Calu3 (cell line): ENCODE data around the gene SYT7. TPM values are rescaled to one million over a fixed set of nuclear protein-coding genes. Genes with fewer than 3 reads are reported as not detected.

Source experiments
- BruUV-seq: library from RNA; stranded (reverse); fragments of 400-500 nt; replicated peaks from 2 replicates; lab custom pipeline; 2021; lab: Mats Ljungman, UMichigan
- CTCF ChIA-PET: fragments of 300-600 bp; sonication (Branson Sonifier 250); formaldehyde crosslinking; loops from one replicate; lab custom pipeline; 2022; ENCODE audit warnings: antibody characterized with exemption; lab: Charles Lee
- DNase-seq: peaks from one replicate; pipeline ENCODE4 v3.0.0; 2022
- H3K27ac Mint-ChIP-seq: one replicate; pipeline ENCODE4 v1.8.0; 2022; ENCODE audit warnings: mixed read lengths; ENCODE audit not compliant: unreplicated experiment
- H3K27me3 Mint-ChIP-seq: one replicate; pipeline ENCODE4 v1.8.0; 2022; ENCODE audit warnings: mixed read lengths; ENCODE audit not compliant: unreplicated experiment
- H3K36me3 Mint-ChIP-seq: one replicate; pipeline ENCODE4 v1.8.0; 2022; ENCODE audit warnings: mild to moderate bottlenecking, moderate library complexity, mixed read lengths; ENCODE audit not compliant: insufficient read depth, unreplicated experiment
- H3K4me1 Mint-ChIP-seq: one replicate; pipeline ENCODE4 v1.8.0; 2022; ENCODE audit warnings: mild to moderate bottlenecking, low read depth, mixed read lengths; ENCODE audit not compliant: unreplicated experiment
- H3K4me3 Mint-ChIP-seq: one replicate; pipeline ENCODE4 v1.8.0; 2022; ENCODE audit warnings: mild to moderate bottlenecking, low read depth, moderate library complexity, mixed read lengths; ENCODE audit not compliant: unreplicated experiment
- H3K9me3 Mint-ChIP-seq: one replicate; pipeline ENCODE4 v1.8.0; 2022; ENCODE audit warnings: low read depth, mixed read lengths; ENCODE audit not compliant: unreplicated experiment
- CTCF ChIP-seq: fragments of 200-600 bp; IDR thresholded peaks from one replicate; pipeline ENCODE4 v1.8.0; 2022; ENCODE audit warnings: antibody characterized with exemption; ENCODE audit not compliant: unreplicated experiment
- intact Hi-C: fragments of 100-400 bp; cut with micrococcal nuclease; formaldehyde crosslinking; loops from one replicate; pipeline ENCODE4 v1.10.0; 2022; ENCODE audit not compliant: unreplicated experiment
- total RNA-seq: library from RNA; stranded (reverse); gene quantifications from 2 replicates; pipeline ENCODE4 v1.2.3, GENCODE V29; 2022

Gene SYT7
- total RNA-seq, 1 experiment from 2014 or later = 4.4 TPM

- Mint-ChIP-seq H3K36me3 (peaks cover 5% of the 10 kb centered on the region), H3K27me3 (peaks cover 100% of the 10 kb centered on the region), H3K9me3 (no peaks in the 10 kb centered on the region), H3K4me3 (no peak overlapping the region), H3K4me1 (no peaks in the 10 kb centered on the region), H3K27ac (no peak overlapping the region)
- DNase-seq = no peak
- CTCF ChIA-PET = interaction anchor here (1.2 kb wide), 2 partner anchors 18 to 131 kb away, joined by 3 read pairs; no protein-coding TSS in a partner anchor
- no TSS peak for BruUV-seq
- intact Hi-C loops = no loop called here
- TF ChIP-seq CTCF = no peak
Measured at GRCh38 chr11:61569018-61569417, 11.9 kb downstream of the SYT7 start.

GRCh38 chr11:61567286-61568061 lies 13.4 kb downstream of the SYT7 start:
- intact Hi-C loops = no loop called here
- no TSS peak for BruUV-seq
- peaks cover 5% of the 10 kb centered on the region for H3K36me3 Mint-ChIP-seq
- no peaks in the 10 kb centered on the region for H3K9me3 Mint-ChIP-seq
- H3K27me3 Mint-ChIP-seq = peaks cover 100% of the 10 kb centered on the region
- H3K27ac Mint-ChIP-seq = no peak overlapping the region
- CTCF ChIA-PET = interaction anchor here (0.9 to 1.5 kb wide), 6 partner anchors 10 to 247 kb away, joined by 3 to 5 read pairs (median 3); no protein-coding TSS in a partner anchor
- no peak overlapping the region for H3K4me3 Mint-ChIP-seq
- DNase-seq = peak; percentile 86
- peak; percentile 84 for TF ChIP-seq CTCF
- no peaks in the 10 kb centered on the region for H3K4me1 Mint-ChIP-seq

- DNase-seq = no peak
- Mint-ChIP-seq H3K4me1 (no peaks in the 10 kb centered on the region), H3K4me3 (no peak overlapping the region), H3K9me3 (no peaks in the 10 kb centered on the region), H3K27me3 (peaks cover 98% of the 10 kb centered on the region), H3K36me3 (peaks cover 5% of the 10 kb centered on the region), H3K27ac (no peak overlapping the region)
- CTCF ChIA-PET = no interaction called here
- no TSS peak for BruUV-seq
- TF ChIP-seq CTCF = no peak
- intact Hi-C loops = no loop called here
Measured at GRCh38 chr11:61564936-61565696, 15.8 kb downstream of the SYT7 start.

GRCh38 chr11:61560751-61561150 lies 20.1 kb downstream of the SYT7 start:
- BruUV-seq = no TSS peak
- Mint-ChIP-seq H3K9me3 (no peaks in the 10 kb centered on the region), H3K4me3 (no peak overlapping the region), H3K27ac (no peak overlapping the region), H3K27me3 (peaks cover 97% of the 10 kb centered on the region), H3K36me3 (no peaks in the 10 kb centered on the region), H3K4me1 (no peaks in the 10 kb centered on the region)
- no peak for TF ChIP-seq CTCF
- intact Hi-C loops = no loop called here
- CTCF ChIA-PET = interaction anchor here (0.9 to 1.0 kb wide), 2 partner anchors 78 to 111 kb away, joined by 3 to 4 read pairs; no protein-coding TSS in a partner anchor
- no peak for DNase-seq
